Large intestine (tissue), 12 donors: Measurements from ENCODE around the gene KIAA0930. TPM values are rescaled to one million over a fixed set of nuclear protein-coding genes. Genes with fewer than 3 reads are reported as not detected.
"Not testable (repeated sequence)": the region's sequence is repeated elsewhere in the genome, so short reads cannot be mapped to it uniquely, and the experiment has no call there.

Experiments used
- DNase-seq, 2 donors: peaks; one replicate each; pipeline versions ENCODE4 v3.0.0 to v3.0.0-alpha.2; 2013
- H3K27ac ChIP-seq: one replicate; pipeline ENCODE4 v1.5.1; 2013; ENCODE audit warnings: low read length
- H3K27me3 ChIP-seq: 2 replicates; pipeline ENCODE4 v1.6.1; 2013; ENCODE audit warnings: low read length; ENCODE audit not compliant: control insufficient read depth, insufficient read depth
- H3K36me3 ChIP-seq: 2 replicates; pipeline ENCODE4 v1.6.1; 2013; ENCODE audit warnings: low read length; ENCODE audit not compliant: control insufficient read depth, insufficient read depth
- H3K4me1 ChIP-seq: one replicate; pipeline ENCODE4 v1.6.1; 2013; ENCODE audit warnings: low read length; ENCODE audit not compliant: control insufficient read depth, insufficient read depth
- H3K4me3 ChIP-seq: one replicate; pipeline ENCODE4 v1.5.1; 2013; ENCODE audit warnings: low read length
- H3K9me3 ChIP-seq: one replicate; pipeline ENCODE4 v1.6.1; 2013; ENCODE audit warnings: mild to moderate bottlenecking, low read depth, low read length, moderate library complexity; ENCODE audit not compliant: control insufficient read depth
- WGBS: methylation state at CpG from one replicate; pipeline ENCODE4 v1.1.5; 2013; ENCODE audit warnings: low lambda C conversion rate; ENCODE audit not compliant: insufficient coverage; 5-methylcytosine and 5-hydroxymethylcytosine counted together
- long read RNA-seq, 11 donors: transcript quantifications; one replicate each; lab custom pipeline, GENCODE V29; 2026
- polyA plus RNA-seq: library from polyadenylated mRNA; unstranded; fragments of 120-200 nt; gene quantifications from one replicate; pipeline ENCODE4 v1.2.1, GENCODE V29; 2013

KIAA0930 gene
- polyA plus RNA-seq, result 21.8 TPM
- long read RNA-seq, donor 1, full-length matches to known transcripts, result 9 of 9 reads
- long read RNA-seq, donor 1, partial matches to known transcripts, result 0 of 9 reads
- long read RNA-seq, donor 1, other reads (novel, unspliced or antisense), result 0 of 9 reads
- long read RNA-seq, donor 2, full-length matches to known transcripts, result 8 of 469 reads
- long read RNA-seq, donor 2, partial matches to known transcripts, result 249 of 469 reads
- long read RNA-seq, donor 2, other reads (novel, unspliced or antisense), result 212 of 469 reads
- long read RNA-seq, donor 3, full-length matches to known transcripts, result 9 of 9 reads
- long read RNA-seq, donor 3, partial matches to known transcripts, result 0 of 9 reads
- long read RNA-seq, donor 3, other reads (novel, unspliced or antisense), result 0 of 9 reads
- long read RNA-seq, donor 4, full-length matches to known transcripts, result 1 of 63 reads
- long read RNA-seq, donor 4, partial matches to known transcripts, result 37 of 63 reads
- long read RNA-seq, donor 4, other reads (novel, unspliced or antisense), result 25 of 63 reads
- long read RNA-seq, donor 5, full-length matches to known transcripts, result 4 of 4 reads
- long read RNA-seq, donor 5, partial matches to known transcripts, result 0 of 4 reads
- long read RNA-seq, donor 5, other reads (novel, unspliced or antisense), result 0 of 4 reads
- long read RNA-seq, donor 6, full-length matches to known transcripts, result 14 of 14 reads
- long read RNA-seq, donor 6, partial matches to known transcripts, result 0 of 14 reads
- long read RNA-seq, donor 6, other reads (novel, unspliced or antisense), result 0 of 14 reads
- long read RNA-seq, donor 7, full-length matches to known transcripts, result 4 of 4 reads
- long read RNA-seq, donor 7, partial matches to known transcripts, result 0 of 4 reads
- long read RNA-seq, donor 7, other reads (novel, unspliced or antisense), result 0 of 4 reads
- long read RNA-seq, donor 8, full-length matches to known transcripts, result 9 of 14 reads
- long read RNA-seq, donor 8, partial matches to known transcripts, result 5 of 14 reads
- long read RNA-seq, donor 8, other reads (novel, unspliced or antisense), result 0 of 14 reads
- long read RNA-seq, donor 9, full-length matches to known transcripts, result 5 of 5 reads
- long read RNA-seq, donor 9, partial matches to known transcripts, result 0 of 5 reads
- long read RNA-seq, donor 9, other reads (novel, unspliced or antisense), result 0 of 5 reads
- long read RNA-seq, donor 10, full-length matches to known transcripts, result 10 of 30 reads
- long read RNA-seq, donor 10, partial matches to known transcripts, result 20 of 30 reads
- long read RNA-seq, donor 10, other reads (novel, unspliced or antisense), result 0 of 30 reads
- long read RNA-seq, donor 11, full-length matches to known transcripts, result 6 of 6 reads
- long read RNA-seq, donor 11, partial matches to known transcripts, result 0 of 6 reads
- long read RNA-seq, donor 11, other reads (novel, unspliced or antisense), result 0 of 6 reads

DNA sequence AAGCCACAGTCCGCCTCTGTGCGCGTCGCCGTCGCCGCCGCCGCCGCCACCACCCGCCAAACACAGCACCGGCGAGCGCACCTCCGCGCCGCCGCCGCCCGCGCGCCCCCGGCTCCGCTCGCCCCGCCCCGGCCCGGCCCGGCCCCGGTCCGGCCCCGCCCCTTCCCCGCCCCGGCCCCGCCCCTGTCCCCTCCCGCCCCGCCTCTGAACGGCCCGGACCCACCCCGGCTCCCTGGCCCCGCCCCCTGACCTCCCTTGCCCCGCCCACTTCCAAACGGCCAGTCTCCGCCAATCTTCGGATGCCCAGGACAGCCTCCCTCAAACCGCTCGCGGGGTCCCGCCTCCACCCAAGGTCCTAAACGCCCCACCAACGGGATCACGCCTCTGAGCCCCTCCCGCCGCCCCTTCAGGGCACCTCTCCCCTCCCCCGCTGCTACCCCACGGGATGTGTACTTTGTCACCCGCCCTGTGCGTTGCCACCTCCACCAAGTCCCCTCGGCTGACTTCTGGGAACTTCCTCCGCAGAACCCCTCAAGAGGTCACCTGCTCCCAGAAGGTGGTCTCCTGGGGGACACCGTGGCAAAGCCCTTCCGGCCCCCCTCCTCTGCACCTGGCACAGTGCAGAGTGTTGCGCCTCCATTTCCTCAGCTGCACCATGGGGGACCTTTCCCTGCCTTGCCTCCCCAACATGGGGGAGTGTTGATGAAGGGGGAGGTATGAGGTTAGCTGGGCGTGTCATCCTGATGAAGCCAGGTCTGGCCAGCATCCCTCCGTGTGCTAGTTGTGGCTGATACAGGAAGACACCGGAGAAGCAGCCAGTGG is at the start of gene KIAA0930:
TSS of gene KIAA0930 (minus strand) at position 85 of the 822 bp plus-strand sequence. CDS start 191 bp downstream, outside the sequence.
- H3K27me3 ChIP-seq, result no peaks in the 10 kb centered on the region
- H3K27ac ChIP-seq, result no peak within 1 kb of the TSS
- peak within 1 kb of the TSS; percentile 62 for H3K4me3 ChIP-seq
- no peaks in the 10 kb centered on the region for H3K9me3 ChIP-seq
- peak; percentile 54 to 77 for DNase-seq
- no CpG with 5 or more reads among the region's 66 CpGs for WGBS
- peaks cover 28% of the 10 kb centered on the region for H3K4me1 ChIP-seq
- peaks cover 11% of the 10 kb centered on the region for H3K36me3 ChIP-seq

DNA sequence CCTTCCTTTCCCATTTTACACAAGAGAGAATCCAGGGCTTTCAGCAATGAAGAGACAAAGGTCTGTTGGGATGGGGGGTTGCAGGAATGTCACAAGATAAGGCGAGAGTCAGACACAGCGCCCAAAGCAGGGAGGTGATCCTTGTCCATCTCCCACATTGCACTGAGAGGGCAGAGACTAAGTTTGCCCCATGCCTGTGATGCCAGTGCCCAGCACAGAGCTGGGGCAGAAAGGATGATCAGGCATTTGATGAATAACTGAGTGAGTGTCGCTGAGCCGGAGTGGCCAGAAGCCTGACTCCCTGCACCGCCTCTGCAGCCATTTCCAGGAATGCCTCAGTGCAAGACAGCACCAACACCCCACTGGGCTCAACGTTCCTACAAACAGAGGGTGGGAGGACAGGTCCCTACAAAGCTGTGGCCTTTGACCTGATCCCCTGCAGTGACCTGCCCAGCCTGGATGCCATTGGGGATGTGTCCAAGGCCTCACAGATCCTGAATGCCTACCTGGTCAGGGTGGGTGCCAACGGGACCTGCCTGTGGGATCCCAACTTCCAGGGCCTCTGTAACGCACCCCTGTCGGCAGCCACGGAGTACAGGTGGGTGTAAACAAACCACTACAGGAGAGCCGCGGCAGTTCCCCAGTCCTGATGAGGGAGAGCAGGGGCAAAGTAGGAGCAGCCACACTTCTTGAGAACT is 46.3 kb upstream of the KIAA0930 start:
- DNase-seq, result peak; percentile 72 to 81
- H3K27me3 ChIP-seq, result no peaks in the 10 kb centered on the region
- peak overlapping the region; percentile 97 for H3K27ac ChIP-seq

DNA sequence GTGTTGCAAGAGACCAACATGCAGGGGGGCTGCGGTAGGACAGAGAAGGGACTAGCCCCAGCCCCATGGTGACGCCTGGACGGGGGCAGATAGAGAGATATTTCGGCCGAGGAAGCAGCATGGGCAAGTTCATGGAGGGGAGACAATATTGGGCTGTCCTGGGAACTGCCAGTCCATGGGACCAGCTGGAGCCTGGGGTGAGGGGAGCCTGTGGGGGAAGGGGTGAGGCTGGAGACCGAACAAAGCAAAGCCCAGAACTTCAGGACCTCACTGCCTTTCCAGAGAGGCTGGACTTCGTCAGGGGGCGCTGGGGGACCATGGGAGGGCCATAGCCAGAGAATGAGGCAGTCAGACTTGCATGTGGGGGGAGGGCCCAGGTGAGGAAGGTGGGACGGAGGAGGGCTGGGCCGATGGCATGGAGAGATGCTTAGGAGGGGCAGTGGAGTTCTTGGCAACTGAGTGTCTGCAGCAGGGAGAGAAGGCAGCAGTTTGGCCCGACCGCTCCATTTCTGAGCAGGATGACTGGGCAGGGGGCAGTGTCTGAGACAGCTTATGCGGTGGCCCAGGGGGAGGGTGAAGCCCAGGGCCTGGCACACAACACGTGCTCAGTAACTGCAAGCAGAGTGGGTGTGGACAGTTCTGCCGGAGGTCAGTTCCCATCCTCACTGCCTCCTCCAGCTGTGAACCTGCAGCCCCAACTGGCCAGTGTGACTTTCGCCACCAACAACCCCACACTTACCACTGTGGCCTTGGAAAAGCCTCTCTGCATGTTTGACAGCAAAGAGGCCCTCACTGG is 44.8 kb upstream of the KIAA0930 start:
- Histone ChIP-seq H3K27ac (peak overlapping the region; percentile 97), H3K4me1 (peaks cover 56% of the 10 kb centered on the region), H3K27me3 (no peaks in the 10 kb centered on the region), H3K36me3 (no peaks in the 10 kb centered on the region), H3K4me3 (peak overlapping the region; percentile 84), H3K9me3 (peaks cover 3% of the 10 kb centered on the region)
- DNase-seq, result peak in 1 of 2 donors; percentile 66
- WGBS, result no CpG with 5 or more reads among the region's 16 CpGs

More for the DNA sequence above, 46.3 kb upstream of the KIAA0930 start:
- no CpG with 5 or more reads among the region's 12 CpGs for WGBS
- Histone ChIP-seq H3K36me3 (no peaks in the 10 kb centered on the region), H3K4me3 (no peak overlapping the region), H3K4me1 (peaks cover 52% of the 10 kb centered on the region), H3K9me3 (peaks cover 8% of the 10 kb centered on the region)

DNA sequence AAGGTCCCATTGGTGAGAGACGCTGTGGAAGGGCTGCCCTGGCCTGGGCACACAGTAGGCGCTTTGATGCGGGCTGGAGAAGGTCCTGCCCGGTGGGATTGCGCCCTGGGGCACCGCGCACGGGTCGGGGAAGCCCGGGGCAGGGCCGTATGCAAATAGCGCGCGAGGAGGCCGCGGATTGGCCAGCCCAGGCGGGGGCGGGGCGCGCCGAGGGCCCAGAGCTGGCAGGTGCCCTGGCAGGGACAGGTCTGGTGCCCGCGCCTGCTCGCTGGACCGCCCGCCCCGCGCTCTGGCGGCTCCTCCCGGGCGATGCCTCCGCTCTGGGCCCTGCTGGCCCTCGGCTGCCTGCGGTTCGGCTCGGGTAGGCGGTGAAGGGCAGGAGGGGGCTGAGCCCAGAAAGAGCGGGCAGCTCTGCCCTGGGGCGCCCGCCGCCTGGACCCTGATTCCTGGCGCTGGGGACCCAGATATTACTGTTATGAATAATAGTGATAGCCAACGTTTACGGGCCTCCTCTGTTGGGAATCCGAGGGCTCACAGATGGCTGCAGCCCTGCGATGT is 44.1 kb upstream of the KIAA0930 start, which contains the start of gene UPK3A:
TSS of gene UPK3A (plus strand) at position 245 of the 558 bp plus-strand sequence. CDS start at position 310, 65 bp downstream.
- peak within 1 kb of the TSS; percentile 84 for H3K4me3 ChIP-seq
- H3K4me1 ChIP-seq, result peaks cover 56% of the 10 kb centered on the region
- H3K27me3 ChIP-seq, result no peaks in the 10 kb centered on the region
- peaks cover 3% of the 10 kb centered on the region for H3K9me3 ChIP-seq
- peak; percentile 78 to 90 for DNase-seq
- no peaks in the 10 kb centered on the region for H3K36me3 ChIP-seq
- H3K27ac ChIP-seq, result peak within 1 kb of the TSS; percentile 97
- WGBS, result no CpG with 5 or more reads among the region's 46 CpGs

GRCh38 chr22:45281010-45281409 is 40.3 kb upstream of the KIAA0930 start:
- no peaks in the 10 kb centered on the region for H3K9me3 ChIP-seq
- WGBS, result 59% methylated on average over 2 of the region's 3 CpGs
- H3K4me3 ChIP-seq, result no peak overlapping the region
- no peaks in the 10 kb centered on the region for H3K36me3 ChIP-seq
- H3K27ac ChIP-seq, result peak overlapping the region; percentile 91
- peaks cover 50% of the 10 kb centered on the region for H3K4me1 ChIP-seq
- DNase-seq, result peak in 1 of 2 donors; percentile 73
- H3K27me3 ChIP-seq, result no peaks in the 10 kb centered on the region

DNA sequence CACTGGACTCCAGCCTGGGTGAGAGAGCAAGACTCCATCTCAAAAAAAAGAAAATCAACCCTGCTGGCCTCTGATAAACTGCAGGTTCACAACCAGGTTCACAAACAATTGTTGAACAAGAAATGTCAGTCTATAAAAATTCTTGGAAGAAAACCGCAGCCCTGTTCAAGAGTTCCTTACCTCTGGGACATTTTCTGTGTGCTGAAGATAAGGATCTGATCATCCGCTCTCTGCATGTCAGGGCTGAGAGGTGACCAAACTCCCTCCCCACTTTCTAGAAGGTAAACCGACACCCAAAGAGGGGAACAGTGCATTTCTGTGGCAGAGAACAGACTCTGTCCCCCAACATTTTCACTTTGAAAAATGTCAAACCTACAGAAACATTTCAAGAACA is 39.9 kb upstream of the KIAA0930 start:
- H3K4me3 ChIP-seq, result no peak overlapping the region
- H3K36me3 ChIP-seq, result no peaks in the 10 kb centered on the region
- H3K27ac ChIP-seq, result peak overlapping the region; percentile 91
- peaks cover 50% of the 10 kb centered on the region for H3K4me1 ChIP-seq
- DNase-seq, result peak in 1 of 2 donors; percentile 73
- H3K27me3 ChIP-seq, result no peaks in the 10 kb centered on the region
- H3K9me3 ChIP-seq, result no peaks in the 10 kb centered on the region
- no CpG with 5 or more reads among the region's 3 CpGs for WGBS

GRCh38 chr22:45278125-45278524 is 37.4 kb upstream of the KIAA0930 start:
- H3K4me1 ChIP-seq, result peaks cover 57% of the 10 kb centered on the region
- no peaks in the 10 kb centered on the region for H3K9me3 ChIP-seq
- H3K4me3 ChIP-seq, result no peak overlapping the region
- H3K27ac ChIP-seq, result no peak overlapping the region
- no peak for DNase-seq
- no peaks in the 10 kb centered on the region for H3K27me3 ChIP-seq
- no CpG with 5 or more reads among the region's 9 CpGs for WGBS
- H3K36me3 ChIP-seq, result no peaks in the 10 kb centered on the region

- H3K27ac ChIP-seq, H3K36me3 ChIP-seq, H3K27me3 ChIP-seq, H3K4me3 ChIP-seq, DNase-seq, H3K9me3 ChIP-seq: not testable (repeated sequence)
- no CpG with 5 or more reads among the region's 7 CpGs for WGBS
- peaks cover 60% of the 10 kb centered on the region for H3K4me1 ChIP-seq
Observed at GRCh38 chr22:45277720-45278119, 37.0 kb upstream of the KIAA0930 start.
